PC-9 (cell line): ENCODE measurements around the gene IER3. TPM values are rescaled to one million over a fixed set of nuclear protein-coding genes. Genes with fewer than 3 reads are reported as not detected.

ENCODE experiments used
- BruUV-seq: library from RNA; stranded (reverse); fragments of 400-500 nt; replicated peaks from 2 replicates; lab custom pipeline; 2021; lab: Mats Ljungman, UMichigan
- CTCF ChIA-PET: fragments of 300-600 bp; sonication (Branson Sonifier 250); formaldehyde crosslinking; loops from one replicate; lab custom pipeline; 2022; ENCODE audit warnings: antibody characterized with exemption; lab: Charles Lee
- POLR2A ChIA-PET: fragments of 300-600 bp; sonication (Branson Sonifier 250); formaldehyde crosslinking; loops from one replicate; lab custom pipeline; 2022; ENCODE audit warnings: antibody characterized with exemption; ENCODE audit not compliant: unreplicated experiment; lab: Charles Lee
- DNase-seq, 2 experiments: peaks; one replicate each; pipeline versions ENCODE4 v3.0.0 to v3.0.0-alpha.2; 2015 to 2022; ENCODE audit warnings: mixed read lengths in 1 of 2
- H2AFZ ChIP-seq: fragments of 200-600 bp; sonication (generic); 2 replicates; pipeline ENCODE4 v1.8.1; 2017; ENCODE audit warnings: antibody characterized with exemption
- H3F3A ChIP-seq: fragments of 200-600 bp; sonication (generic); 2 replicates; pipeline ENCODE4 v1.8.1; 2017; ENCODE audit warnings: antibody characterized with exemption, mild to moderate bottlenecking, low read depth; ENCODE audit not compliant: insufficient read depth
- H3K27ac ChIP-seq: fragments of 200-600 bp; sonication (generic); 2 replicates; pipeline ENCODE4 v1.6.1; 2016; ENCODE audit warnings: mixed run types
- H3K27me3 ChIP-seq: fragments of 200-600 bp; sonication (generic); 2 replicates; pipeline ENCODE4 v1.6.1; 2016; ENCODE audit warnings: low read depth, mixed run types; ENCODE audit not compliant: insufficient read depth
- H3K36me3 ChIP-seq: fragments of 200-600 bp; sonication (generic); 2 replicates; pipeline ENCODE4 v1.6.1; 2016; ENCODE audit warnings: low read depth, mixed run types
- H3K4me1 ChIP-seq: fragments of 200-600 bp; sonication (generic); replicated peaks from 2 replicates; pipeline ENCODE4 v1.6.1; 2016; ENCODE audit warnings: mixed run types; ENCODE audit not compliant: insufficient read depth
- H3K4me2 ChIP-seq: fragments of 200-600 bp; sonication (generic); 2 replicates; pipeline ENCODE4 v1.6.1; 2017; ENCODE audit warnings: mixed run types
- H3K4me3 ChIP-seq: fragments of 200-600 bp; sonication (generic); 2 replicates; pipeline ENCODE4 v1.6.1; 2016; ENCODE audit warnings: mixed run types
- H3K79me2 ChIP-seq: fragments of 200-600 bp; sonication (generic); 2 replicates; pipeline ENCODE4 v1.6.1; 2017; ENCODE audit warnings: low read depth, mixed run types
- H3K9me2 ChIP-seq: fragments of 200-600 bp; sonication (generic); 2 replicates; pipeline ENCODE4 v1.8.1; 2017; ENCODE audit warnings: mild to moderate bottlenecking; ENCODE audit not compliant: insufficient read depth
- H3K9me3 ChIP-seq: fragments of 200-600 bp; sonication (generic); 2 replicates; pipeline ENCODE4 v1.8.1; 2016; ENCODE audit warnings: low read depth; ENCODE audit not compliant: insufficient read depth
- H4K20me1 ChIP-seq: fragments of 200-600 bp; sonication (generic); 2 replicates; pipeline ENCODE4 v1.8.1; 2017; ENCODE audit not compliant: insufficient read depth
- CTCF ChIP-seq: fragments of 200-600 bp; sonication (generic); conservative IDR thresholded peaks from 2 replicates; pipeline ENCODE4 v1.6.1; 2017; ENCODE audit warnings: mixed run types, antibody characterized with exemption, mild to moderate bottlenecking, moderate library complexity
- EZH2 ChIP-seq: fragments of 200-600 bp; sonication (generic); IDR thresholded peaks from 2 replicates; pipeline ENCODE4 v1.8.0; 2017; ENCODE audit warnings: antibody characterized with exemption, low read depth
- intact Hi-C: fragments of 100-400 bp; cut with micrococcal nuclease; formaldehyde crosslinking; loops from one replicate; pipeline ENCODE4 v1.10.0; 2022; ENCODE audit not compliant: unreplicated experiment
- total RNA-seq: library from RNA; stranded (reverse); gene quantifications from 2 replicates; pipeline ENCODE4 v1.2.3, GENCODE V29; 2021

IER3 gene
- total RNA-seq, 1 experiment from 2014 or later = 117 TPM

GRCh38 chr6:30754631-30755030 is 10.3 kb upstream of the IER3 start:
- Histone ChIP-seq H3K9me2 (no peaks in the 10 kb centered on the region), H3K4me2 (no peak overlapping the region), H3F3A (peaks cover 59% of the 10 kb centered on the region), H4K20me1 (no peaks in the 10 kb centered on the region), H3K27ac (no peak overlapping the region), H3K9me3 (no peaks in the 10 kb centered on the region), H2AFZ (no peak overlapping the region), H3K4me1 (peaks cover 62% of the 10 kb centered on the region), H3K36me3 (no peaks in the 10 kb centered on the region), H3K79me2 (no peaks in the 10 kb centered on the region; the same call in 1 of the 2 replicates), H3K27me3 (no peaks in the 10 kb centered on the region), H3K4me3 (no peak overlapping the region)
- intact Hi-C loops = no loop called here
- POLR2A ChIA-PET = interaction anchor here (0.6 kb wide), 1 partner anchor 10 kb away, joined by 3 read pairs; no protein-coding TSS in a partner anchor
- CTCF ChIA-PET = interaction anchor here (0.6 kb wide), 2 partner anchors 14 to 437 kb away, joined by 4 to 6 read pairs; no protein-coding TSS in a partner anchor
- TF ChIP-seq CTCF = no peak
- TF ChIP-seq EZH2 = no peak
- no peak for DNase-seq
- BruUV-seq = no TSS peak

DNA sequence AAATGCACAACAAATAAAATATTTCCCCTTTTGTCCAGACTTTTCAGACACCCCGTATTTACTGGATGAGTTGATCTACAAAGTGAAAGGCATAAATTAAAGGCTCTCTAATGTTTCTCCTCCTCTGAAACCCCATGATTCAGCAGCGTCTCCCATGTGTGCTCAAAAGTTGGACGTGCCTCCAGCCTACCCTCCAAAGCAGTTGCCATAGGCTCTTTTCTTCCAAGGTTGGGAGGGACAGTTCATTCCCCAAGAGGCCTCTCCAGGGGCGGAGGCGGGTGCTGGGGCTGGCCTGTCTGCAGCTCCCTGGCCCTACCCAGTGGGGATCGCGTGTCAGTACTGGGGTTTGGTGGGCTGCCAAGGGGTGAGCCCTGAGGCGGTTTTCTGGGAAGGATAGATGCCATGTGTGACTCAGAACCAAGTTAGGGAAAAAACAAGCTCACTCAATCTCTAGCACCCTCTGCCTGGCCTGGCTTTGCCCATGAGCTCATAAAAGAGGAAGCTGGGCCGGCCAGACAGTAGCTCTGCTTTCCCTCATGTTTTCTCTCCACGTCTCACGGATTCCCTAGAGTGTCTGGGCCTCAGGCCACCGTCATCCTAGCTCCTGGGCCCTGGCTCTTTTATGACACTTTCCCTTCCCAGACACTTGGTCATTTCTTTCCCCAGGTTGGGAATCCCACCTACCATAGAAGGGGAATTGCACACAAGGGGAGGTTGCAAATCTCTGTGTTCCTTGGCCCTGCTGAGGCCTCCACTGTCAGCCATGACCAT is 8.0 kb upstream of the IER3 start:
- Histone ChIP-seq H3K4me1 (peaks cover 70% of the 10 kb centered on the region), H3F3A (peaks cover 70% of the 10 kb centered on the region), H3K27ac (peak overlapping the region; percentile 100), H3K79me2 (peaks cover 7% of the 10 kb centered on the region), H3K27me3 (no peaks in the 10 kb centered on the region), H2AFZ (no peak overlapping the region), H4K20me1 (no peaks in the 10 kb centered on the region), H3K9me3 (no peaks in the 10 kb centered on the region), H3K4me3 (no peak overlapping the region), H3K36me3 (no peaks in the 10 kb centered on the region), H3K4me2 (peak overlapping the region; percentile 74), H3K9me2 (no peaks in the 10 kb centered on the region)
- POLR2A ChIA-PET = interaction anchor here (0.5 to 2.0 kb wide), 23 partner anchors 8 to 836 kb away, joined by 3 to 28 read pairs (median 6); partner anchors contain the start of genes C6orf15, FLOT1, IER3 and MDC1
- TF ChIP-seq CTCF = no peak
- TF ChIP-seq EZH2 = no peak
- peak; percentile 98 to 100 for DNase-seq
- CTCF ChIA-PET = interaction anchor here (0.5 to 2.1 kb wide), 12 partner anchors 12 to 440 kb away, joined by 3 to 21 read pairs (median 5); no protein-coding TSS in a partner anchor
- intact Hi-C loops = loop anchor here (1.0 to 2.0 kb wide), 4 partner anchors 9 to 68 kb away; no protein-coding TSS in a partner anchor
- no TSS peak for BruUV-seq

DNA sequence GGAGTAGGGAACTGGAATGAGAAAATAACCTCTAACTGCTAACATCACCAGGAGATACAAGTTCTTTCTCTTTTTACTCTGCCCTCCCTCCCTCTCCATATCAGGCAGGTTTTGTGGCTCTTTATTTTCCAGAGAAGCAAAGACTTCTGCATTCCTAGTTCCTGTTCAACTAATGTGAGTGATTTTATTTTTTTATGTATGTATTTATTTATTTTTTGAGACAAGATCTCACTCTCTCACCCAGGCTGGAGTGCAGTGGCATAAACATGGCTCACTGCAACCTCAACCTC is 6.0 kb upstream of the IER3 start:
- H3F3A ChIP-seq = peaks cover 70% of the 10 kb centered on the region
- no peaks in the 10 kb centered on the region for H3K9me3 ChIP-seq
- ChIA-PET POLR2A (interaction anchor here (0.9 kb wide), 1 partner anchor 550 kb away, joined by 6 read pairs; no protein-coding TSS in a partner anchor), CTCF (interaction anchor here (1.2 kb wide), 1 partner anchor 163 kb away, joined by 4 read pairs; no protein-coding TSS in a partner anchor)
- no peak for TF ChIP-seq CTCF
- TF ChIP-seq EZH2 = no peak
- H3K9me2 ChIP-seq = no peaks in the 10 kb centered on the region
- peak overlapping the region; percentile 74 for H3K4me2 ChIP-seq
- BruUV-seq = no TSS peak
- H3K4me3 ChIP-seq = peak overlapping the region; percentile 24; the same call in 1 of the 2 replicates
- H2AFZ ChIP-seq = no peak overlapping the region
- H3K79me2 ChIP-seq = peaks cover 16% of the 10 kb centered on the region
- DNase-seq = no peak
- no peaks in the 10 kb centered on the region for H3K27me3 ChIP-seq
- no peaks in the 10 kb centered on the region for H4K20me1 ChIP-seq
- H3K36me3 ChIP-seq = no peaks in the 10 kb centered on the region
- intact Hi-C loops = no loop called here
- peak overlapping the region; percentile 100 for H3K27ac ChIP-seq
- H3K4me1 ChIP-seq = peaks cover 83% of the 10 kb centered on the region
